Cardiac fibroblast (primary cell): ENCODE data around the gene SYT11.
"Not testable (repeated sequence)": the region's sequence is repeated elsewhere in the genome, so short reads cannot be mapped to it uniquely, and the experiment has no call there.

Source experiments
- DNase-seq, 2 donors: peaks; one replicate each; pipeline versions ENCODE4 v3.0.0 to v3.0.0-alpha.2; 2010; ENCODE audit warnings: low read depth in 2 of 2
- H3K4me3 ChIP-seq, 2 donors: replicated peaks in 1 of 2; 1 replicate in 1 of 2; 2 replicates in 1 of 2; pipeline ENCODE4 v1.5.1; 2011; ENCODE audit warnings: low read depth in 2 of 2, low read length in 2 of 2, mild to moderate bottlenecking in 2 of 2, moderate library complexity in 1 of 2
- CTCF ChIP-seq: IDR thresholded peaks from one replicate; pipeline ENCODE4 v1.5.1; 2011; ENCODE audit warnings: low read depth, mild to moderate bottlenecking, low read length, inconsistent platforms

SYT11 gene

GRCh38 chr1:155888481-155888880 is 29.1 kb downstream of the SYT11 start:
- no peak for TF ChIP-seq CTCF
- H3K4me3 ChIP-seq, result no peak overlapping the region
- DNase-seq, result peak in 1 of 2 donors; percentile 18

GRCh38 chr1:155889566-155889965 is 30.2 kb downstream of the SYT11 start:
- no peak overlapping the region for H3K4me3 ChIP-seq
- DNase-seq, result peak; percentile 41 to 71
- no peak for TF ChIP-seq CTCF

GRCh38 chr1:155890251-155890650 is 30.9 kb downstream of the SYT11 start:
- TF ChIP-seq CTCF, result no peak
- DNase-seq, result peak in 1 of 2 donors; percentile 8
- H3K4me3 ChIP-seq, result no peak overlapping the region

GRCh38 chr1:155892796-155893195 is 33.4 kb downstream of the SYT11 start:
- no peak overlapping the region for H3K4me3 ChIP-seq
- TF ChIP-seq CTCF, result no peak
- DNase-seq, result peak; percentile 82 to 89

GRCh38 chr1:155893389-155894142 is 34.2 kb downstream of the SYT11 start:
- peak; percentile 86 to 97 for DNase-seq
- TF ChIP-seq CTCF, result no peak
- H3K4me3 ChIP-seq, result peak overlapping the region in 1 of 2 donors; percentile 25

- DNase-seq, H3K4me3 ChIP-seq: not testable (repeated sequence)
These were observed 36.2 kb downstream of the SYT11 start for GRCh38 chr1:155895617-155896016.

GRCh38 chr1:155896476-155896875 is 37.1 kb downstream of the SYT11 start:
- DNase-seq, H3K4me3 ChIP-seq: not testable (repeated sequence)

GRCh38 chr1:155897746-155898145 is 38.4 kb downstream of the SYT11 start:
- DNase-seq, result no peak
- no peak overlapping the region for H3K4me3 ChIP-seq
- TF ChIP-seq CTCF, result no peak
